Activated T-cell treated with anti-CD3 and anti-CD28 coated beads for 1 hour (primary cell): ENCODE data around the gene RNPS1.

ENCODE experiments used
- DNase-seq: peaks from one replicate; pipeline ENCODE4 v3.0.0-alpha.2; 2020; ENCODE audit warnings: low read depth

The RNPS1 gene

GRCh38 chr16:2213817-2214718, 53.9 kb downstream of the RNPS1 start:
- DNase-seq, result no peak

GRCh38 chr16:2212362-2213324, 55.3 kb downstream of the RNPS1 start:
- no peak for DNase-seq

- no peak for DNase-seq
These were observed 56.0 kb downstream of the RNPS1 start for GRCh38 chr16:2211923-2212347.

GRCh38 chr16:2210386-2211365, 57.2 kb downstream of the RNPS1 start, which contains the start of gene BRICD5:
BRICD5 (minus strand) TSS chr16:2210863; CDS start chr16:2210833, 30 bp downstream.
- no peak for DNase-seq

GRCh38 chr16:2210009-2210332, 58.0 kb downstream of the RNPS1 start:
- DNase-seq, result no peak

- DNase-seq, result no peak
These were observed 58.5 kb downstream of the RNPS1 start for GRCh38 chr16:2209258-2210008.

- DNase-seq, result no peak
These were observed 59.2 kb downstream of the RNPS1 start for GRCh38 chr16:2208772-2209171.

- DNase-seq, result no peak
These were observed 59.6 kb downstream of the RNPS1 start for GRCh38 chr16:2208308-2208707.

- no peak for DNase-seq
These were observed 60.1 kb downstream of the RNPS1 start for GRCh38 chr16:2207872-2208271.

- DNase-seq, result no peak
These were observed 61.0 kb downstream of the RNPS1 start for GRCh38 chr16:2206780-2207433.

- DNase-seq, result no peak
These were observed 61.5 kb downstream of the RNPS1 start for GRCh38 chr16:2206420-2206779.

GRCh38 chr16:2205967-2206313, 62.0 kb downstream of the RNPS1 start:
- no peak for DNase-seq

GRCh38 chr16:2205104-2205966, 62.6 kb downstream of the RNPS1 start, which contains the start of gene MLST8:
MLST8 (plus strand) TSS chr16:2205454; CDS start chr16:2206086, 632 bp downstream.
- DNase-seq, result peak; percentile 87

- no peak for DNase-seq
These were observed 63.4 kb downstream of the RNPS1 start for GRCh38 chr16:2204416-2205103.
